Measurements from ENCODE around the gene SIN3B. TPM values are rescaled to one million over a fixed set of nuclear protein-coding genes. Genes with fewer than 3 reads are reported as not detected.

The SIN3B gene
- total RNA-seq, 1 donor from 2014 or later, result 38.5 TPM

GRCh38 chr19:16829822-16830289, 658 bp downstream of the SIN3B start:
- DNase-seq, result no peak

- no peak for DNase-seq
Observed at GRCh38 chr19:16830679-16831078, 1.5 kb downstream of the SIN3B start.

- DNase-seq, result no peak
Observed at GRCh38 chr19:16831531-16831930, 2.3 kb downstream of the SIN3B start.

- no peak for DNase-seq
Observed at GRCh38 chr19:16834747-16835146, 5.5 kb downstream of the SIN3B start.

- DNase-seq, result peak; percentile 37
Observed at GRCh38 chr19:16836115-16837034, 7.2 kb downstream of the SIN3B start.

- DNase-seq, result no peak
Observed at GRCh38 chr19:16837035-16837362, 7.8 kb downstream of the SIN3B start.

GRCh38 chr19:16841391-16841926, 12.3 kb downstream of the SIN3B start:
- no peak for DNase-seq

- DNase-seq, result no peak
Observed at GRCh38 chr19:16846901-16847300, 17.7 kb downstream of the SIN3B start.

GRCh38 chr19:16847430-16847829, 18.2 kb downstream of the SIN3B start:
- no peak for DNase-seq

- no peak for DNase-seq
Observed at GRCh38 chr19:16849168-16849567, 20.0 kb downstream of the SIN3B start.

GRCh38 chr19:16850133-16850532, 20.9 kb downstream of the SIN3B start:
- no peak for DNase-seq

GRCh38 chr19:16851031-16851712, 22.0 kb downstream of the SIN3B start:
- DNase-seq, result no peak

- no peak for DNase-seq
Observed at GRCh38 chr19:16853066-16853465, 23.9 kb downstream of the SIN3B start.

- DNase-seq, result peak; percentile 56
Observed at GRCh38 chr19:16856091-16856490, 26.9 kb downstream of the SIN3B start.

- no peak for DNase-seq
Observed at GRCh38 chr19:16859626-16860025, 30.4 kb downstream of the SIN3B start.

GRCh38 chr19:16860118-16860517, 30.9 kb downstream of the SIN3B start:
- no peak for DNase-seq

- no peak for DNase-seq
Observed at GRCh38 chr19:16861011-16861410, 31.8 kb downstream of the SIN3B start.

GRCh38 chr19:16861834-16862233, 32.6 kb downstream of the SIN3B start:
- DNase-seq, result no peak

- DNase-seq, result no peak
Observed at GRCh38 chr19:16862826-16863415, 33.7 kb downstream of the SIN3B start.

GRCh38 chr19:16867211-16867610, 38.0 kb downstream of the SIN3B start:
- DNase-seq, result no peak

GRCh38 chr19:16868423-16869130, 39.4 kb downstream of the SIN3B start:
- DNase-seq, result no peak

- DNase-seq, result no peak
Observed at GRCh38 chr19:16869331-16869972, 40.3 kb downstream of the SIN3B start.
